ENCODE measurements around the gene PRSS33. TPM values are rescaled to one million over a fixed set of nuclear protein-coding genes. Genes with fewer than 3 reads are reported as not detected.

The PRSS33 gene
- total RNA-seq, 1 experiment from 2014 or later: 0.07 TPM

- DNase-seq (ENCODE audit: low spot score): no peak
- in situ Hi-C loops (cut with HindIII; ENCODE audit: low sequenced_read_pairs): no loop called here
Measured at GRCh38 chr16:2779978-2780898, 7.1 kb downstream of the PRSS33 start.

GRCh38 chr16:2779151-2779920 is 8.0 kb downstream of the PRSS33 start:
- DNase-seq (ENCODE audit: low spot score): no peak
- in situ Hi-C loops (cut with HindIII; ENCODE audit: low sequenced_read_pairs): no loop called here

GRCh38 chr16:2778630-2778958 is 8.8 kb downstream of the PRSS33 start:
- in situ Hi-C loops (cut with HindIII; ENCODE audit: low sequenced_read_pairs): no loop called here
- no peak for DNase-seq (ENCODE audit: low spot score)

GRCh38 chr16:2777903-2778629 is 9.3 kb downstream of the PRSS33 start:
- in situ Hi-C loops (cut with HindIII; ENCODE audit: low sequenced_read_pairs): no loop called here
- DNase-seq (ENCODE audit: low spot score): peak; percentile 51

- in situ Hi-C loops (cut with HindIII; ENCODE audit: low sequenced_read_pairs): no loop called here
- DNase-seq (ENCODE audit: low spot score): peak; percentile 73
Measured at GRCh38 chr16:2777231-2777902, 10.0 kb downstream of the PRSS33 start, which contains the start of gene ELOB. Gene ELOB, minus strand, starts transcription at chr16:2777280. Its CDS starts 41 bp downstream, at chr16:2777239.

GRCh38 chr16:2776500-2777139 is 10.7 kb downstream of the PRSS33 start:
- no peak for DNase-seq (ENCODE audit: low spot score)
- in situ Hi-C loops (cut with HindIII; ENCODE audit: low sequenced_read_pairs): no loop called here

- DNase-seq (ENCODE audit: low spot score): no peak
- in situ Hi-C loops (cut with HindIII; ENCODE audit: low sequenced_read_pairs): no loop called here
Measured at GRCh38 chr16:2775765-2776499, 11.4 kb downstream of the PRSS33 start.

- no peak for DNase-seq (ENCODE audit: low spot score)
- in situ Hi-C loops (cut with HindIII; ENCODE audit: low sequenced_read_pairs): no loop called here
Measured at GRCh38 chr16:2775131-2775716, 12.1 kb downstream of the PRSS33 start.

GRCh38 chr16:2774161-2774891 is 13.0 kb downstream of the PRSS33 start:
- DNase-seq (ENCODE audit: low spot score): peak; percentile 66
- in situ Hi-C loops (cut with HindIII; ENCODE audit: low sequenced_read_pairs): no loop called here

GRCh38 chr16:2773188-2773968 is 14.0 kb downstream of the PRSS33 start:
- in situ Hi-C loops (cut with HindIII; ENCODE audit: low sequenced_read_pairs): no loop called here
- DNase-seq (ENCODE audit: low spot score): no peak

GRCh38 chr16:2771496-2772402 is 15.6 kb downstream of the PRSS33 start:
- in situ Hi-C loops (cut with HindIII; ENCODE audit: low sequenced_read_pairs): no loop called here
- DNase-seq (ENCODE audit: low spot score): no peak

GRCh38 chr16:2770057-2770951 is 17.1 kb downstream of the PRSS33 start:
- DNase-seq (ENCODE audit: low spot score): no peak

GRCh38 chr16:2769675-2770056 is 17.7 kb downstream of the PRSS33 start:
- in situ Hi-C loops (cut with HindIII; ENCODE audit: low sequenced_read_pairs): no loop called here

More at GRCh38 chr16:2770057-2770951, 17.1 kb downstream of the PRSS33 start:
- in situ Hi-C loops (cut with HindIII; ENCODE audit: low sequenced_read_pairs): no loop called here

GRCh38 chr16:2769100-2769529 is 18.2 kb downstream of the PRSS33 start:
- in situ Hi-C loops (cut with HindIII; ENCODE audit: low sequenced_read_pairs): no loop called here
- DNase-seq (ENCODE audit: low spot score): no peak

More at GRCh38 chr16:2769675-2770056, 17.7 kb downstream of the PRSS33 start:
- no peak for DNase-seq (ENCODE audit: low spot score)
